ENCODE results near the gene SUSD1. TPM values are rescaled to one million over a fixed set of nuclear protein-coding genes. Genes with fewer than 3 reads are reported as not detected.
A peak's percentile ranks its signal among the peaks of the same experiment; 100 is the strongest.

SUSD1 gene
- total and polyA plus RNA-seq, 2 experiments from 2014 or later, result 18.5 to 30.5 TPM

DNA sequence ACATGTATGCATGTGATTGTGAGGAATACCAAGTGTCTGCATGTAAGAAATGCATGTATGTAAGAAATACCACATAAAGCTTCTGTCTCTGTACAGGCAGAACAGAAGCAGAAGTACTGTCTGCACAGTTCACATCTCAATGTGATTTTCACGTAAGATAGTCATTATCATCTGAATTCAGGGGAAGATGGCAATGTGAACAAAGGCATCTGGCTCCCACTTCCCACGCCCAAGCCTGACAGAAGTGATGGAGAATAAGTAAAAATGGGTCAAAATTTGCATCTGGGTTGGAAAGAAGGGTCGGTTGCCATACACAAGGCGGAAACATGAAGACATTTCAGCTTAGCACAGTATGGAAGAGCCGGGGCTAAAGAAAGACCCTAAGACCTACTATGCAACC lies 71.7 kb downstream of the SUSD1 start:
- DNase-seq (ENCODE audit: low spot score), result no peak
- Histone ChIP-seq H3K4me1 (ENCODE audit: insufficient read depth) (no peaks in the 10 kb centered on the region), H3K9me3 (ENCODE audit: low read depth) (no peaks in the 10 kb centered on the region), H3K4me2 (no peak overlapping the region), H3K36me3 (replicated peaks; ENCODE audit: insufficient read depth, low read depth) (no peaks in the 10 kb centered on the region), H4K20me1 (ENCODE audit: insufficient read depth, poor library complexity, severe bottlenecking) (no peaks in the 10 kb centered on the region), H3K9me2 (replicated peaks; ENCODE audit: insufficient read depth) (no peaks in the 10 kb centered on the region), H3K27me3 (no peaks in the 10 kb centered on the region), H2AFZ (no peak overlapping the region), H3K4me3 (no peak overlapping the region), H3K27ac (no peak overlapping the region), H3K79me2 (peaks cover 3% of the 10 kb centered on the region)
- no peak for TF ChIP-seq EZH2phosphoT487 (IDR thresholded peaks at IDR 0.05; ENCODE audit: low read depth, severe bottlenecking, unreplicated experiment)
- TF ChIP-seq, protein P1, sequence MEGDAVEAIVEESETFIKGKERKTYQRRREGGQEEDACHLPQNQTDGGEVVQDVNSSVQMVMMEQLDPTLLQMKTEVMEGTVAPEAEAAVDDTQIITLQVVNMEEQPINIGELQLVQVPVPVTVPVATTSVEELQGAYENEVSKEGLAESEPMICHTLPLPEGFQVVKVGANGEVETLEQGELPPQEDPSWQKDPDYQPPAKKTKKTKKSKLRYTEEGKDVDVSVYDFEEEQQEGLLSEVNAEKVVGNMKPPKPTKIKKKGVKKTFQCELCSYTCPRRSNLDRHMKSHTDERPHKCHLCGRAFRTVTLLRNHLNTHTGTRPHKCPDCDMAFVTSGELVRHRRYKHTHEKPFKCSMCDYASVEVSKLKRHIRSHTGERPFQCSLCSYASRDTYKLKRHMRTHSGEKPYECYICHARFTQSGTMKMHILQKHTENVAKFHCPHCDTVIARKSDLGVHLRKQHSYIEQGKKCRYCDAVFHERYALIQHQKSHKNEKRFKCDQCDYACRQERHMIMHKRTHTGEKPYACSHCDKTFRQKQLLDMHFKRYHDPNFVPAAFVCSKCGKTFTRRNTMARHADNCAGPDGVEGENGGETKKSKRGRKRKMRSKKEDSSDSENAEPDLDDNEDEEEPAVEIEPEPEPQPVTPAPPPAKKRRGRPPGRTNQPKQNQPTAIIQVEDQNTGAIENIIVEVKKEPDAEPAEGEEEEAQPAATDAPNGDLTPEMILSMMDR (IDR thresholded peaks at IDR 0.05; ENCODE audit: poor library complexity), result no peak
- TF ChIP-seq EZH2 (IDR thresholded peaks at IDR 0.05; ENCODE audit: borderline replicate concordance), result no peak
- WGBS (ENCODE audit: low lambda C conversion rate, missing lambda C conversion rate), result 99% methylated on average over 5 of the region's 5 CpGs

DNA sequence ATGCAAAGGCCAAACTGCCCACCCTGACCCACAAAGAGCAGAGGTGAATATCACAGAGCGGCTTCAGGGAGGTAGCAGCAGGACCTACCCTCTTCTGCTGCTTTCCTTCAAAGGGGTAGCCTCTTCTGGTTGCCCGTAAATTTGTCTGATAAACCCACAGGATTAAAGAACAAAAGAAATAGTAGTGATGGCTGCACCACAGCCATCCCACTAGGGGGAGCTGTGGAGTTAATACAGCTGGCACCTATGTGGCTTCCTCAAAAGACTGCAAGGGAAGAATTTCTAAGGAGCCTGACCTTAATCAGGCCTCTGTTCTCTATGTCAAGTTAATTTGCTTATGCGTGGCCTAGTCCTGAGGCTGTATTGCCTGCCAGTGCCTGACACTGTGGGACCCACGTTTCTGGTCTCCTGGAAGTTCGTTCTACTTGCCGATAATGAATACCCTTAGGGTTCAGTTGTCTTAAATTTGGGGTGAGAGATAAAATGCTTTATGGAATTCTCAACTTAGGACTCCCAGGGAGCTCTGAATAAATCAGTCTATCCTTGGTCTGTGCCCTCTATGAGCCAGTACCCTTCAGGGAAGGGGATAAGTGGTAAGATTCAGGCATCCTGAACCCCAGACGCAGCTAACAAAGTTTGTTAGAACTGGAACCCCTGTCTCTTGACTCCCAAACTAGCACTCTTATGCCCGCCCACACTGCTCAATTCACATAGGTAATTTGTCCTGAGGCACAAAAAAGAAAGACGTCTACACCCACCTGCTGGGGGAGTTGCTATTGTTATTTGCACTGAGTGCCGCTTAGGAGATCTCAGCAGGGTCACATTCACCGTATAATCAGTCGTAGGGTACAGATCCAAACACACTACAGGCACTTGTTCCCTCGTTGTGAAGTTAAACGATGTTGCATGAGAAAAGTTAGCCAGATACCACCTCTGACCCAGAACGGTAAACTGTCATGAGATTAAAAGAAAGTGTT lies 77.1 kb downstream of the SUSD1 start:
- no peaks in the 10 kb centered on the region for H3K36me3 ChIP-seq (replicated peaks; ENCODE audit: insufficient read depth, low read depth)
- H2AFZ ChIP-seq, result no peak overlapping the region
- no peaks in the 10 kb centered on the region for H4K20me1 ChIP-seq (ENCODE audit: insufficient read depth, poor library complexity, severe bottlenecking)
- no peaks in the 10 kb centered on the region for H3K4me1 ChIP-seq (ENCODE audit: insufficient read depth)
- H3K9me3 ChIP-seq (ENCODE audit: low read depth), result no peaks in the 10 kb centered on the region
- TF ChIP-seq EZH2phosphoT487 (IDR thresholded peaks at IDR 0.05; ENCODE audit: low read depth, severe bottlenecking, unreplicated experiment), result no peak
- TF ChIP-seq, protein P1 (IDR thresholded peaks at IDR 0.05; ENCODE audit: poor library complexity), result peak; percentile 85
- no peak overlapping the region for H3K4me3 ChIP-seq
- H3K9me2 ChIP-seq (replicated peaks; ENCODE audit: insufficient read depth), result no peaks in the 10 kb centered on the region
- H3K27me3 ChIP-seq, result no peaks in the 10 kb centered on the region
- no peak overlapping the region for H3K4me2 ChIP-seq
- H3K79me2 ChIP-seq, result no peaks in the 10 kb centered on the region
- no peak overlapping the region for H3K27ac ChIP-seq
- WGBS (ENCODE audit: low lambda C conversion rate, missing lambda C conversion rate), result 61% methylated on average over 15 of the region's 15 CpGs
- DNase-seq (ENCODE audit: low spot score), result peak; percentile 85

DNA sequence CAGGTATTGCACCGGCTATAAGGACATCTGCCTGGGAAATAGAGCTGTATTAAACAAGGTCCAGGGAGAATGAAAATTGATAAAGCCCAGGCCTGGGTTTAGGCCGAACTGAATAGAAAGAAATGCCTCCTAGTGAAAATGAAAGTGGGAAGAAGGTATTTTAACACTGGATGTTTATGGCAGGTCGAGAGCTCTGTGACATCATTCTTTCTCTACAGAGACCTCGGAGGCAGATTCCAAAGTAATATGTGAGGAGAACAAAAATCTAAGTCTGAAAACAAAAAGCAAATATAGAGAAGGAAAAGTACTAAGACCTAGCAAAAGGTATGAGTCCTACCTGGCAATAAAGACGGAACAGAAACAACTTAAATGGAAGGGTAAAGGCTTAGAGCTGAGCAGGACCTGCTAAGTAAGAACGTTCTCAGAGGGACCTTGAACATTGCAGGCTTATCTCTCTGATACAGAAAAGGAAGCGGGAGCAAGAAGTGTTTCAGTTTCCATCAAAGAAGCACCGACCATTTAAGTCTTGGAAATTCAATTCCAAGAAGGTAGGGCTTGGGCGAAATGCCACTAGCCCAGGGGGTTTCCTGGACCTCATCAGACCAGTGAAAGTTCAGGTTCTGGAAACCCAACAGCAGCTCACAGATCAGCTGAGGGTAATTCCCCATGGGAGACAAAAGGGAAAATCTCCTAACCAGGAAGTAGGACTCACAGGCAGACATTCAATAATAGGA lies 80.0 kb downstream of the SUSD1 start:
- peak; percentile 17 for DNase-seq (ENCODE audit: low spot score)
- Histone ChIP-seq H3K27me3 (no peaks in the 10 kb centered on the region), H3K4me3 (no peak overlapping the region), H3K9me2 (replicated peaks; ENCODE audit: insufficient read depth) (no peaks in the 10 kb centered on the region), H3K9me3 (ENCODE audit: low read depth) (no peaks in the 10 kb centered on the region), H2AFZ (no peak overlapping the region), H3K4me1 (ENCODE audit: insufficient read depth) (no peaks in the 10 kb centered on the region), H3K36me3 (replicated peaks; ENCODE audit: insufficient read depth, low read depth) (no peaks in the 10 kb centered on the region), H3K27ac (no peak overlapping the region), H3K79me2 (no peaks in the 10 kb centered on the region), H3K4me2 (no peak overlapping the region), H4K20me1 (ENCODE audit: insufficient read depth, poor library complexity, severe bottlenecking) (no peaks in the 10 kb centered on the region)
- 82% methylated on average over 9 of the region's 9 CpGs for WGBS (ENCODE audit: low lambda C conversion rate, missing lambda C conversion rate)
- TF ChIP-seq EZH2phosphoT487 (IDR thresholded peaks at IDR 0.05; ENCODE audit: low read depth, severe bottlenecking, unreplicated experiment), result no peak

GRCh38 chr9:112094241-112094640 lies 80.9 kb downstream of the SUSD1 start:
- H3K4me1 ChIP-seq (ENCODE audit: insufficient read depth), result no peaks in the 10 kb centered on the region
- WGBS (ENCODE audit: low lambda C conversion rate, missing lambda C conversion rate), result 60% methylated on average over 2 of the region's 2 CpGs
- DNase-seq (ENCODE audit: low spot score), result no peak
- no peaks in the 10 kb centered on the region for H3K79me2 ChIP-seq
- no peak overlapping the region for H3K27ac ChIP-seq
- TF ChIP-seq EZH2phosphoT487 (IDR thresholded peaks at IDR 0.05; ENCODE audit: low read depth, severe bottlenecking, unreplicated experiment) (no peak), EZH2 (IDR thresholded peaks at IDR 0.05; ENCODE audit: borderline replicate concordance) (no peak)
- TF ChIP-seq, protein P1 (IDR thresholded peaks at IDR 0.05; ENCODE audit: poor library complexity), result no peak
- no peaks in the 10 kb centered on the region for H3K27me3 ChIP-seq
- H3K36me3 ChIP-seq (replicated peaks; ENCODE audit: insufficient read depth, low read depth), result no peaks in the 10 kb centered on the region
- H3K9me2 ChIP-seq (replicated peaks; ENCODE audit: insufficient read depth), result no peaks in the 10 kb centered on the region
- no peaks in the 10 kb centered on the region for H3K9me3 ChIP-seq (ENCODE audit: low read depth)
- H4K20me1 ChIP-seq (ENCODE audit: insufficient read depth, poor library complexity, severe bottlenecking), result no peaks in the 10 kb centered on the region
- no peak overlapping the region for H3K4me3 ChIP-seq
- no peak overlapping the region for H2AFZ ChIP-seq
- no peak overlapping the region for H3K4me2 ChIP-seq
